ENCODE measurements around the gene RIPPLY3. TPM values are rescaled to one million over a fixed set of nuclear protein-coding genes. Genes with fewer than 3 reads are reported as not detected.

The RIPPLY3 gene
- total and polyA plus RNA-seq, 2 of the 13 experiments (the other 11 are each of a cell fraction or from before 2014, with no cell fraction given): 0.09 to 2.9 TPM

DNA sequence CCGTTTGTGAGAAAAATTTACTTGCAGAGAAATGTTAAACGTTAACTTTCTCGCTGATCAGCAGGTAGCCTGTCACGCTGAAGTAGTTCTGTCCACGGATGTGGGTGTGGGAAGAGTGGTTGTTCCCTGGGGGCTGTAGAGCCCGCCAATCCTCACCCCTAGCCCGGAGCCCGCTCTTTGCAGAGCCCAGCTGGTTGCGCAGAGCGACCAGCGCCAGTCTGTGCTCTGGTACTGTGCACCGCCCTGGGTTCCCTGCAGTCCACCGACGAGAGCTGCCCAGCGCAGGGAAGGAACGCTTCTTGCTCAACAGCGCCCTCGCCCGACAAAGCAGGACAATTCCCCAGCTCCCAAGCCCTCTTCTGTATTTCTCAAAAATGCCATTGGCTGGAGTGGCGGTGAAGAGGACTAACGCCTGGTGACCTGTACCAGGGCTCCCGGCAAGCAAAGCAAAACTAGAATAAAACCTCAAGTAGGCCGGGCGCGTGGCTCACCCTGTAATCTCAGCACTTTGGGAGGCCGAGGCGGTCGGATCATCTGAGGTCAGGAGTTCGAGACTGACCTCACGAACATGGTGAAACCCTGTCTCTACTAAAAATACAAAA lies 3.3 kb downstream of the RIPPLY3 start (continued):
- TF ChIP-seq, protein P1, sequence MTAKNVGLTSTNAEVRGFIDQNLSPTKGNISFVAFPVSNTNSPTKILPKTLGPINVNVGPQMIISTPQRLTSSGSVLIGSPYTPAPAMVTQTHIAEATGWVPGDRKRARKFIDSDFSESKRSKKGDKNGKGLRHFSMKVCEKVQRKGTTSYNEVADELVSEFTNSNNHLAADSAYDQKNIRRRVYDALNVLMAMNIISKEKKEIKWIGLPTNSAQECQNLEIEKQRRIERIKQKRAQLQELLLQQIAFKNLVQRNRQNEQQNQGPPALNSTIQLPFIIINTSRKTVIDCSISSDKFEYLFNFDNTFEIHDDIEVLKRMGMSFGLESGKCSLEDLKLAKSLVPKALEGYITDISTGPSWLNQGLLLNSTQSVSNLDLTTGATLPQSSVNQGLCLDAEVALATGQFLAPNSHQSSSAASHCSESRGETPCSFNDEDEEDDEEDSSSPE (CRISPR knock-in tag; IDR thresholded peaks at IDR 0.05): 0 out of 2 replicates have a peak, but pooled peaks have one; percentile 59
- TF ChIP-seq PAF1 (CRISPR knock-in tag; IDR thresholded peaks at IDR 0.05) (no peak), ZNF260 (CRISPR knock-in tag; IDR thresholded peaks at IDR 0.05; ENCODE audit: borderline replicate concordance, low read depth) (no peak), RFX3 (CRISPR knock-in tag; IDR thresholded peaks at IDR 0.05) (no peak), PTBP1 (IDR thresholded peaks at IDR 0.05; ENCODE audit: low read depth, low read length, poor library complexity, severe bottlenecking) (no peak), HNF4A (CRISPR knock-in tag; IDR thresholded peaks at IDR 0.05) (no peak), MED8 (CRISPR knock-in tag; IDR thresholded peaks at IDR 0.05; ENCODE audit: insufficient replicate concordance) (no peak), ZBTB46 (CRISPR knock-in tag; IDR thresholded peaks at IDR 0.05; ENCODE audit: borderline replicate concordance) (no peak), ZNF775 (CRISPR knock-in tag; IDR thresholded peaks at IDR 0.05; ENCODE audit: borderline replicate concordance) (no peak), ZNF557 (CRISPR knock-in tag; IDR thresholded peaks at IDR 0.05) (no peak), ZNF34 (CRISPR knock-in tag; IDR thresholded peaks at IDR 0.05; ENCODE audit: borderline replicate concordance) (no peak), ZFP90 (CRISPR knock-in tag; IDR thresholded peaks at IDR 0.05; ENCODE audit: borderline replicate concordance) (peak; percentile 78; the same call in 1 of the 2 replicates), BRCA1 (CRISPR knock-in tag; IDR thresholded peaks at IDR 0.05) (no peak), ZNF451 (CRISPR knock-in tag; IDR thresholded peaks at IDR 0.05) (no peak)
- TF ChIP-seq, protein P2, sequence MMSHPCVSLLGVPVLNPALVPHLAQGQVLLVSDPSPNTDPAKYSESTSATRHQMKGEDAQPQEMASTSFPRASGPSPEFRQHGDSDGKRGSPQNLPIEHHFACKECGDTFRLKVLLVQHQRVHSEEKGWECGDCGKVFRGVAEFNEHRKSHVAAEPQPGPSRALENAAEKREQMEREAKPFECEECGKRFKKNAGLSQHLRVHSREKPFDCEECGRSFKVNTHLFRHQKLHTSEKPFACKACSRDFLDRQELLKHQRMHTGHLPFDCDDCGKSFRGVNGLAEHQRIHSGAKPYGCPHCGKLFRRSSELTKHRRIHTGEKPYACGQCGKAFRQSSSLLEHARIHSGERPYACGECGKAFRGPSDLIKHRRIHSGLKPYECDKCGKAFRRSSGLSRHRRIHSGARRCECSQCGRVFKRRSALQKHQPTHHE (CRISPR knock-in tag; IDR thresholded peaks at IDR 0.05; ENCODE audit: borderline replicate concordance): no peak
- TF ChIP-seq, protein P3, sequence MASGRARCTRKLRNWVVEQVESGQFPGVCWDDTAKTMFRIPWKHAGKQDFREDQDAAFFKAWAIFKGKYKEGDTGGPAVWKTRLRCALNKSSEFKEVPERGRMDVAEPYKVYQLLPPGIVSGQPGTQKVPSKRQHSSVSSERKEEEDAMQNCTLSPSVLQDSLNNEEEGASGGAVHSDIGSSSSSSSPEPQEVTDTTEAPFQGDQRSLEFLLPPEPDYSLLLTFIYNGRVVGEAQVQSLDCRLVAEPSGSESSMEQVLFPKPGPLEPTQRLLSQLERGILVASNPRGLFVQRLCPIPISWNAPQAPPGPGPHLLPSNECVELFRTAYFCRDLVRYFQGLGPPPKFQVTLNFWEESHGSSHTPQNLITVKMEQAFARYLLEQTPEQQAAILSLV (CRISPR knock-in tag; IDR thresholded peaks at IDR 0.05; ENCODE audit: borderline replicate concordance): no peak

Measured in HepG2 (cell line).